ENCODE results near the gene CTLA4. TPM values are rescaled to one million over a fixed set of nuclear protein-coding genes. Genes with fewer than 3 reads are reported as not detected.

Gene CTLA4
- total and polyA plus RNA-seq, 10 of the 15 experiments (the other 5 are each of a cell fraction or from before 2014, with no cell fraction given) = not detected

- intact Hi-C loops (cut with micrococcal nuclease; ENCODE audit: unreplicated experiment) (no loop called here), in situ Hi-C loops (cut with MboI) (no loop called here)
- CTCF ChIA-PET = no interaction called here
- FAIRE-seq = no peak
- Histone ChIP-seq H3K36me3 (ENCODE audit: control insufficient read depth in 2 of 2, insufficient read depth in 2 of 2, low read length in 1 of 2) (no peaks in the 10 kb centered on the region), H3K79me2 (ENCODE audit: control insufficient read depth, insufficient read depth, low read length) (no peaks in the 10 kb centered on the region), H3K9me3 (replicated peaks; ENCODE audit: control insufficient read depth, insufficient read depth, low read length) (no peaks in the 10 kb centered on the region), H4K20me1 (ENCODE audit: control insufficient read depth, insufficient read depth) (0 out of 2 replicates have a peak, but pooled peaks cover 3% of the 10 kb centered on the region), H3K27me3 (replicated peaks in 1 of 2; ENCODE audit: control insufficient read depth in 2 of 2, insufficient read depth in 2 of 2, low read length in 1 of 2) (no peaks in the 10 kb centered on the region; a peak in 1 of 4 replicates), H3K4me2 (ENCODE audit: control insufficient read depth, insufficient read depth) (no peak overlapping the region), H3K4me1 (ENCODE audit: control insufficient read depth, insufficient read depth, low read length) (no peaks in the 10 kb centered on the region), H2AFZ (ENCODE audit: control insufficient read depth, low read depth, low read length) (no peak overlapping the region), H3K27ac (ENCODE audit: control insufficient read depth, insufficient read depth) (no peak overlapping the region), H3K9ac (ENCODE audit: control insufficient read depth, insufficient read depth, low read length) (no peak overlapping the region), H3K4me3 (no peak overlapping the region)
- no peak for TF ChIP-seq ESRRA (IDR thresholded peaks at IDR 0.05; ENCODE audit: low read length)
- no TSS peak for BruUV-seq (replicated peaks)
- RAD21 ChIA-PET (ENCODE audit: unreplicated experiment) = no interaction called here
- POLR2A ChIA-PET = interaction anchor here (0.6 kb wide), 1 partner anchor 144 kb away, joined by 8 read pairs; no protein-coding TSS in a partner anchor
- ATAC-seq = no peak
- SMC1A ChIA-PET (ENCODE audit: uncharacterized antibody, unreplicated experiment) = no interaction called here
- DNase-seq (ENCODE audit: low read depth, low spot score) = no peak
- WGBS (ENCODE audit: insufficient coverage, insufficient replicate concordance, low lambda C conversion rate, missing lambda C conversion rate) = 0% methylated on average over 4 of the region's 4 CpGs
Measured at GRCh38 chr2:203892207-203892606, 24.6 kb downstream of the CTLA4 start.

- Histone ChIP-seq H3K4me3 (no peak overlapping the region), H4K20me1 (ENCODE audit: control insufficient read depth, insufficient read depth) (0 out of 2 replicates have a peak, but pooled peaks cover 3% of the 10 kb centered on the region), H3K9me3 (replicated peaks; ENCODE audit: control insufficient read depth, insufficient read depth, low read length) (no peaks in the 10 kb centered on the region), H3K36me3 (ENCODE audit: control insufficient read depth in 2 of 2, insufficient read depth in 2 of 2, low read length in 1 of 2) (no peaks in the 10 kb centered on the region), H2AFZ (ENCODE audit: control insufficient read depth, low read depth, low read length) (no peak overlapping the region), H3K27ac (ENCODE audit: control insufficient read depth, insufficient read depth) (no peak overlapping the region), H3K9ac (ENCODE audit: control insufficient read depth, insufficient read depth, low read length) (no peak overlapping the region), H3K27me3 (replicated peaks in 1 of 2; ENCODE audit: control insufficient read depth in 2 of 2, insufficient read depth in 2 of 2, low read length in 1 of 2) (no peaks in the 10 kb centered on the region; a peak in 1 of 4 replicates), H3K4me1 (ENCODE audit: control insufficient read depth, insufficient read depth, low read length) (no peaks in the 10 kb centered on the region), H3K4me2 (ENCODE audit: control insufficient read depth, insufficient read depth) (no peak overlapping the region), H3K79me2 (ENCODE audit: control insufficient read depth, insufficient read depth, low read length) (no peaks in the 10 kb centered on the region)
- intact Hi-C loops (cut with micrococcal nuclease; ENCODE audit: unreplicated experiment) = no loop called here
- BruUV-seq (replicated peaks) = no TSS peak
- TF ChIP-seq ZNF274 (IDR thresholded peaks at IDR 0.05; ENCODE audit: insufficient read depth, insufficient read length) (no peak), SREBF1 (IDR thresholded peaks at IDR 0.05; ENCODE audit: low read length) (no peak), ZNF384 (IDR thresholded peaks at IDR 0.05; ENCODE audit: borderline replicate concordance, low read depth, low read length) (no peak), POLR2A (IDR thresholded peaks at IDR 0.05; ENCODE audit: low read depth, low read length) (no peak), HDGF (IDR thresholded peaks at IDR 0.05) (no peak), ZNF217 (IDR thresholded peaks at IDR 0.05) (no peak), ATF3 (IDR thresholded peaks at IDR 0.05; ENCODE audit: borderline replicate concordance, extremely low read depth, low read depth, low read length) (no peak), RELB (IDR thresholded peaks at IDR 0.05; ENCODE audit: low read depth) (no peak), DPF2 (IDR thresholded peaks at IDR 0.05) (no peak), ELK1 (IDR thresholded peaks at IDR 0.05; ENCODE audit: low read depth, low read length) (no peak), E4F1 (IDR thresholded peaks at IDR 0.05; ENCODE audit: borderline replicate concordance, partially characterized antibody) (no peak), STAT3 (IDR thresholded peaks at IDR 0.05; ENCODE audit: low read depth, low read length) (no peak), PML (IDR thresholded peaks at IDR 0.05; ENCODE audit: low read length) (no peak)
- no peak for DNase-seq (ENCODE audit: low read depth, low spot score)
- ChIA-PET SMC1A (ENCODE audit: uncharacterized antibody, unreplicated experiment) (no interaction called here), CTCF (no interaction called here), POLR2A (no interaction called here), RAD21 (ENCODE audit: unreplicated experiment) (no interaction called here)
- no peak for FAIRE-seq
- in situ Hi-C loops (cut with MboI) = no loop called here
- ATAC-seq = no peak
Measured at GRCh38 chr2:203893401-203893800, 25.8 kb downstream of the CTLA4 start.
